Ishikawa (cell line): Measurements from ENCODE around the gene HTRA1.
A peak's percentile ranks its signal among the peaks of the same experiment; 100 is the strongest.

Source experiments
- CEBPB ChIP-seq: IDR thresholded peaks from 2 replicates; pipeline ENCODE4 v1.6.1; 2012
- CREB1 ChIP-seq: IDR thresholded peaks from 2 replicates; pipeline ENCODE4 v1.6.1; 2012; ENCODE audit warnings: low read depth
- EGR1 ChIP-seq: IDR thresholded peaks from 2 replicates; pipeline ENCODE4 v1.6.1; 2012
- EP300 ChIP-seq: IDR thresholded peaks from 2 replicates; pipeline ENCODE4 v1.6.1; 2012; ENCODE audit warnings: borderline replicate concordance
- FOXM1 ChIP-seq: IDR thresholded peaks from 2 replicates; pipeline ENCODE4 v1.6.1; 2012; ENCODE audit warnings: low read depth, borderline replicate concordance
- NFIC ChIP-seq: IDR thresholded peaks from 2 replicates; pipeline ENCODE4 v1.6.1; 2012
- RAD21 ChIP-seq: IDR thresholded peaks from 2 replicates; pipeline ENCODE4 v1.6.1; 2012; ENCODE audit warnings: low read depth
- TAF1 ChIP-seq: IDR thresholded peaks from 2 replicates; pipeline ENCODE4 v1.6.1; 2012; ENCODE audit warnings: low read depth, mild to moderate bottlenecking
- YY1 ChIP-seq: IDR thresholded peaks from 2 replicates; pipeline ENCODE4 v1.6.1; 2012; ENCODE audit warnings: low read depth
- TF ChIP-seq, protein P1 (sequence below): IDR thresholded peaks from 2 replicates; pipeline ENCODE4 v1.6.1; 2012; ENCODE audit warnings: low read depth, mild to moderate bottlenecking
- TF ChIP-seq, protein P2 (sequence below): IDR thresholded peaks from 2 replicates; pipeline ENCODE4 v1.6.1; 2012

DNA sequence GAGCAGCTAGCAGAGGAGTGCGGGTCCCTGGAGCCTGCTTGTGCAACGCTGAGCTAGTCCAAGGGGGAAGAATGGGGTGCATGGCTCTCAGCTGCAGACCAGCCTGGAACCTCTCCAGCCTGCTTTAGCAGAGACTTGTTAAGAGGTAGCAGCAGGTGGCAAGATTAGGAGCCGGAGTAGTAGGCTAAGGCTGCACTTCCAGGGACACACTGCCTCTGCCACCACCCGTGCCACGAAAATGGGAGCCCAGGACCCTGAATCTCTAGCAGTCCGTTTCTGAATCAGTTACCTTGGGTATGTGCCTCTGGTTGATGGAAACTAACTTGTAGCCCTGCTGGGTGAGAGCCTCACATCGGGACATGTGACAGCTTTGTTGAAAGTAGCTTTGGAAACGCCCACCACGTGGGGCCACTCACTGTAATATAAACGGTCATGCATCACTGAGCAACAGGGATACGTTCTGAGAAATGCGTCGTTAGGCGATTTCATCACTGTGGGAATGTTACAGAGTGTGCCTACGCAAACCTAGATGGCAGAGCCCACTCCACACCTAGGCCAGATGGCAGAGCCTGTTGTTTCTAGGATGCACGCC is 25.9 kb downstream of the HTRA1 start:
- TF ChIP-seq TAF1 (no peak), CEBPB (no peak), EP300 (no peak), YY1 (no peak), EGR1 (no peak), NFIC (no peak), CREB1 (no peak), FOXM1 (no peak), RAD21 (no peak)
- TF ChIP-seq, protein P1, sequence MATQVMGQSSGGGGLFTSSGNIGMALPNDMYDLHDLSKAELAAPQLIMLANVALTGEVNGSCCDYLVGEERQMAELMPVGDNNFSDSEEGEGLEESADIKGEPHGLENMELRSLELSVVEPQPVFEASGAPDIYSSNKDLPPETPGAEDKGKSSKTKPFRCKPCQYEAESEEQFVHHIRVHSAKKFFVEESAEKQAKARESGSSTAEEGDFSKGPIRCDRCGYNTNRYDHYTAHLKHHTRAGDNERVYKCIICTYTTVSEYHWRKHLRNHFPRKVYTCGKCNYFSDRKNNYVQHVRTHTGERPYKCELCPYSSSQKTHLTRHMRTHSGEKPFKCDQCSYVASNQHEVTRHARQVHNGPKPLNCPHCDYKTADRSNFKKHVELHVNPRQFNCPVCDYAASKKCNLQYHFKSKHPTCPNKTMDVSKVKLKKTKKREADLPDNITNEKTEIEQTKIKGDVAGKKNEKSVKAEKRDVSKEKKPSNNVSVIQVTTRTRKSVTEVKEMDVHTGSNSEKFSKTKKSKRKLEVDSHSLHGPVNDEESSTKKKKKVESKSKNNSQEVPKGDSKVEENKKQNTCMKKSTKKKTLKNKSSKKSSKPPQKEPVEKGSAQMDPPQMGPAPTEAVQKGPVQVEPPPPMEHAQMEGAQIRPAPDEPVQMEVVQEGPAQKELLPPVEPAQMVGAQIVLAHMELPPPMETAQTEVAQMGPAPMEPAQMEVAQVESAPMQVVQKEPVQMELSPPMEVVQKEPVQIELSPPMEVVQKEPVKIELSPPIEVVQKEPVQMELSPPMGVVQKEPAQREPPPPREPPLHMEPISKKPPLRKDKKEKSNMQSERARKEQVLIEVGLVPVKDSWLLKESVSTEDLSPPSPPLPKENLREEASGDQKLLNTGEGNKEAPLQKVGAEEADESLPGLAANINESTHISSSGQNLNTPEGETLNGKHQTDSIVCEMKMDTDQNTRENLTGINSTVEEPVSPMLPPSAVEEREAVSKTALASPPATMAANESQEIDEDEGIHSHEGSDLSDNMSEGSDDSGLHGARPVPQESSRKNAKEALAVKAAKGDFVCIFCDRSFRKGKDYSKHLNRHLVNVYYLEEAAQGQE = no peak
- TF ChIP-seq, protein P2, sequence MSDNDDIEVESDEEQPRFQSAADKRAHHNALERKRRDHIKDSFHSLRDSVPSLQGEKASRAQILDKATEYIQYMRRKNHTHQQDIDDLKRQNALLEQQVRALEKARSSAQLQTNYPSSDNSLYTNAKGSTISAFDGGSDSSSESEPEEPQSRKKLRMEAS = peak; percentile 88
